ENCODE results near the gene SNRPA1. TPM values are rescaled to one million over a fixed set of nuclear protein-coding genes. Genes with fewer than 3 reads are reported as not detected.
A peak's percentile ranks its signal among the peaks of the same experiment; 100 is the strongest.

Gene SNRPA1
- total RNA-seq, 1 donor from 2014 or later: 62.4 TPM

- no peak for DNase-seq (ENCODE audit: low read depth)
- H3K4me3 ChIP-seq (ENCODE audit: low read depth, low read length): no peak overlapping the region
- peak; percentile 42 for TF ChIP-seq CTCF (conservative IDR thresholded peaks at IDR 0.05; ENCODE audit: low read depth, low read length)
Observed at GRCh38 chr15:101256757-101257156, 38.3 kb downstream of the SNRPA1 start.

- no peak for DNase-seq (ENCODE audit: low read depth)
- TF ChIP-seq CTCF (conservative IDR thresholded peaks at IDR 0.05; ENCODE audit: low read depth, low read length): no peak
- H3K4me3 ChIP-seq (ENCODE audit: low read depth, low read length): no peak overlapping the region
Observed at GRCh38 chr15:101255615-101256241, 39.3 kb downstream of the SNRPA1 start.

- H3K4me3 ChIP-seq (ENCODE audit: low read depth, low read length): no peak overlapping the region
- no peak for TF ChIP-seq CTCF (conservative IDR thresholded peaks at IDR 0.05; ENCODE audit: low read depth, low read length)
- no peak for DNase-seq (ENCODE audit: low read depth)
Observed at GRCh38 chr15:101255051-101255395, 40.0 kb downstream of the SNRPA1 start.

GRCh38 chr15:101254157-101255050, 40.6 kb downstream of the SNRPA1 start:
- no peak for DNase-seq (ENCODE audit: low read depth)
- no peak for TF ChIP-seq CTCF (conservative IDR thresholded peaks at IDR 0.05; ENCODE audit: low read depth, low read length)
- no peak overlapping the region for H3K4me3 ChIP-seq (ENCODE audit: low read depth, low read length)

GRCh38 chr15:101252836-101253235, 42.2 kb downstream of the SNRPA1 start:
- TF ChIP-seq CTCF (conservative IDR thresholded peaks at IDR 0.05; ENCODE audit: low read depth, low read length): no peak
- H3K4me3 ChIP-seq (ENCODE audit: low read depth, low read length): peak overlapping the region; percentile 73
- no peak for DNase-seq (ENCODE audit: low read depth)

GRCh38 chr15:101251830-101252820, 42.9 kb downstream of the SNRPA1 start, which contains the start of gene CHSY1:
TSS of gene CHSY1 (minus strand) at chr15:101252048. CDS start at chr15:101251456, 592 bp downstream.
- TF ChIP-seq CTCF (conservative IDR thresholded peaks at IDR 0.05; ENCODE audit: low read depth, low read length): no peak
- H3K4me3 ChIP-seq (ENCODE audit: low read depth, low read length): peak within 1 kb of the TSS; percentile 85
- no peak for DNase-seq (ENCODE audit: low read depth)
